Measurements from ENCODE around the gene SLC22A12. TPM values are rescaled to one million over a fixed set of nuclear protein-coding genes. Genes with fewer than 3 reads are reported as not detected.

SLC22A12 gene
- polyA plus RNA-seq, 1 experiment: not detected

DNA sequence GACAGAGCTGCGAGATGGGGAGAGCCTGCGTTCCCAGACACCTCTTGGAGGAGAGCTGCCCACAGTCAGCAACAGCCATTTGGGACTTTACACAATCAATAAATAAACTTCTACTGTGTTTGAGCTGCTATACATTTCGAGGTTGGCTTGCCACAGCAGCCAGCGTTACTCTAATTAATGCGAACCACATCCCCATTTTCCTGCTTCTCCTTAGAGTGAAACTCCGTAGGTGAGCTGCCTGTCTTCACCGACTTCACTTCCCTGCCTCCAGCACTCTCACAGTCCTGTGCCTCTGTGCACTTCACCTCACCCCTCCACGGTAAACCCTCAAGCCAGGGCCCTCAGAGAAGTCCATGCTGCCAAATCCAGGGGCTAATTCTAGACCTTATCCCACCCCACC lies 5.9 kb upstream of the SLC22A12 start:
- TF ChIP-seq, protein P1, sequence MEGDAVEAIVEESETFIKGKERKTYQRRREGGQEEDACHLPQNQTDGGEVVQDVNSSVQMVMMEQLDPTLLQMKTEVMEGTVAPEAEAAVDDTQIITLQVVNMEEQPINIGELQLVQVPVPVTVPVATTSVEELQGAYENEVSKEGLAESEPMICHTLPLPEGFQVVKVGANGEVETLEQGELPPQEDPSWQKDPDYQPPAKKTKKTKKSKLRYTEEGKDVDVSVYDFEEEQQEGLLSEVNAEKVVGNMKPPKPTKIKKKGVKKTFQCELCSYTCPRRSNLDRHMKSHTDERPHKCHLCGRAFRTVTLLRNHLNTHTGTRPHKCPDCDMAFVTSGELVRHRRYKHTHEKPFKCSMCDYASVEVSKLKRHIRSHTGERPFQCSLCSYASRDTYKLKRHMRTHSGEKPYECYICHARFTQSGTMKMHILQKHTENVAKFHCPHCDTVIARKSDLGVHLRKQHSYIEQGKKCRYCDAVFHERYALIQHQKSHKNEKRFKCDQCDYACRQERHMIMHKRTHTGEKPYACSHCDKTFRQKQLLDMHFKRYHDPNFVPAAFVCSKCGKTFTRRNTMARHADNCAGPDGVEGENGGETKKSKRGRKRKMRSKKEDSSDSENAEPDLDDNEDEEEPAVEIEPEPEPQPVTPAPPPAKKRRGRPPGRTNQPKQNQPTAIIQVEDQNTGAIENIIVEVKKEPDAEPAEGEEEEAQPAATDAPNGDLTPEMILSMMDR (IDR thresholded peaks at IDR 0.05; ENCODE audit: low read depth, low read length): no peak
- CTCF ChIA-PET: no interaction called here
- Histone ChIP-seq H3K4me3 (ENCODE audit: low read depth, low read length) (no peak overlapping the region), H3K27ac (ENCODE audit: low read depth, low read length) (no peak overlapping the region), H3K9me3 (ENCODE audit: control insufficient read depth, insufficient read depth, low read length) (peaks cover 2% of the 10 kb centered on the region; the same call in 1 of the 2 replicates), H3K27me3 (ENCODE audit: control insufficient read depth, insufficient read depth, low read length) (peaks cover 7% of the 10 kb centered on the region)
- DNase-seq (ENCODE audit: low read depth, low spot score): no peak
- POLR2A ChIA-PET: no interaction called here

DNA sequence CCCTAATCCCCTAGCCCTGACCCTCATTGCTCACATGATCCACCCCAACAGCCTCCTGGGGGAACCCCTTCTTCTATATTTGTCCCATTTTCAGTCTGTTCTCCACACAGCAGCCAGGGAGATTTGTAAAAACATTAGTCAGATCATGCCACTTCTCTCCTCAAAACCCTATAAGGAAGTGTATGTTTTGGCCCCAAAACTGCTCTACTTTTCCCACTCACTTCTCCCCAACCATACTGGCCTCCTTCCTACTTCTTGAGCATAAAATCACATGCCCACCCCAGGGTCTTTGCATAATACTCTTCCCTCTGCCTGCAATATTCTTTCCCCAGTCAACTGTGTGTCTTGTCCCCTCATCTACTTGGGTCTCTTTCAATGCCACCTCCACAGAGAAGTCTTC lies 4.7 kb upstream of the SLC22A12 start:
- ChIA-PET POLR2A (no interaction called here), CTCF (interaction anchor here (1.0 kb wide), 1 partner anchor 102 kb away, joined by 3 read pairs; no protein-coding TSS in a partner anchor)
- Histone ChIP-seq H3K9me3 (ENCODE audit: control insufficient read depth, insufficient read depth, low read length) (peaks cover 3% of the 10 kb centered on the region; the same call in 1 of the 2 replicates), H3K27ac (ENCODE audit: low read depth, low read length) (no peak overlapping the region), H3K4me3 (ENCODE audit: low read depth, low read length) (no peak overlapping the region), H3K27me3 (ENCODE audit: control insufficient read depth, insufficient read depth, low read length) (peaks cover 4% of the 10 kb centered on the region)
- TF ChIP-seq, protein P1 (IDR thresholded peaks at IDR 0.05; ENCODE audit: low read depth, low read length): no peak
- no peak for DNase-seq (ENCODE audit: low read depth, low spot score)

DNA sequence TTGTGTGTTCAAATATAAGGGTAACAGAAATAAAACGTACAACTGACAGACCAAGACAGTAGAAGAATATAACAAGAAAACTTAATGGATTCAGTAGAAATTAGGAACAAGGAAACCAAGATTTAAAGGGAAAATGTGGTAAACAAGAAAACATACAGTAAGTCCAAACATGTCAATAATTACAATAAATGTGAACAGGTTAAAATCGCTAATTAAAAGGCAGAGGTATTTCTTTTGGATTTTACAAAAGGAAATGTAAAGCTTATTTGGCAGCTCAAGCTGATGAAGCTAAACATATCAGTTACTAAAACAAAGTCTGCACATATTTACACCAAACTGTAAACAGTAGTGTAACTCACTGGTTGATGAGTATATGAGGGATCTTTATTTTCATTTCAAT lies 2.3 kb upstream of the SLC22A12 start:
- H3K27ac ChIP-seq (ENCODE audit: low read depth, low read length): no peak overlapping the region
- DNase-seq (ENCODE audit: low read depth, low spot score): no peak
- peaks cover 13% of the 10 kb centered on the region; the same call in 1 of the 2 replicates for H3K9me3 ChIP-seq (ENCODE audit: control insufficient read depth, insufficient read depth, low read length)
- peaks cover 4% of the 10 kb centered on the region for H3K27me3 ChIP-seq (ENCODE audit: control insufficient read depth, insufficient read depth, low read length)
- POLR2A ChIA-PET: no interaction called here
- H3K4me3 ChIP-seq (ENCODE audit: low read depth, low read length): no peak overlapping the region
- TF ChIP-seq, protein P1 (IDR thresholded peaks at IDR 0.05; ENCODE audit: low read depth, low read length): no peak
- CTCF ChIA-PET: interaction anchor here (1.3 kb wide), 1 partner anchor 63 kb away, joined by 3 read pairs; no protein-coding TSS in a partner anchor

DNA sequence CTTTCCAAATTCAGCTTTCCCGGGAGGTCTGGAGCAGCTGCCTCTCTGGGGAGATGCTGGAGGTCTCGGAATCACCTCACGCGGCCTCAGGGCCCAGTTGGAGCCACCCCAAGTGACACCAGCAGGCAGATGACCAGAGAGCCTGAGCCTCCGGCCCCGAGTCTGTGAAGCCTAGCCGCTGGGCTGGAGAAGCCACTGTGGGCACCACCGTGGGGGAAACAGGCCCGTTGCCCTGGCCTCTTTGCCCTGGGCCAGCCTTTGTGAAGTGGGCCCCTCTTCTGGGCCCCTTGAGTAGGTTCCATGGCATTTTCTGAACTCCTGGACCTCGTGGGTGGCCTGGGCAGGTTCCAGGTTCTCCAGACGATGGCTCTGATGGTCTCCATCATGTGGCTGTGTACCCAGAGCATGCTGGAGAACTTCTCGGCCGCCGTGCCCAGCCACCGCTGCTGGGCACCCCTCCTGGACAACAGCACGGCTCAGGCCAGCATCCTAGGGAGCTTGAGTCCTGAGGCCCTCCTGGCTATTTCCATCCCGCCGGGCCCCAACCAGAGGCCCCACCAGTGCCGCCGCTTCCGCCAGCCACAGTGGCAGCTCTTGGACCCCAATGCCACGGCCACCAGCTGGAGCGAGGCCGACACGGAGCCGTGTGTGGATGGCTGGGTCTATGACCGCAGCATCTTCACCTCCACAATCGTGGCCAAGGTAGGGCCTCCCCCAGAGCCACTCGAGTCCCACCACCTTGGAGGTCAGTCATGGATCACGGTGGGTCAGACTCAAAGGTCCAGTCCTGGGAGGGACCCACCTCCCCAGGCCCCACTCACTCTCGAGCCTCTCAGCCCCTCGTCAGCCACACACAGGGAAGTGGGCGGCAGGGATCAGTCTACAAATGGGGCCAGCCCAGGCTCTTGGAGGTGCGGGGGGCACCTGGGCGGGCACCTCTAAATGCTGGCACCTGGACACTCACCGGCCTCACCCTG lies 525 bp downstream of the SLC22A12 start:
- ChIA-PET POLR2A (no interaction called here), CTCF (no interaction called here)
- Histone ChIP-seq H3K4me3 (ENCODE audit: low read depth, low read length) (no peak overlapping the region), H3K9me3 (ENCODE audit: control insufficient read depth, insufficient read depth, low read length) (peaks cover 28% of the 10 kb centered on the region), H3K27ac (ENCODE audit: low read depth, low read length) (no peak overlapping the region), H3K27me3 (ENCODE audit: control insufficient read depth, insufficient read depth, low read length) (no peaks in the 10 kb centered on the region)
- TF ChIP-seq, protein P1 (IDR thresholded peaks at IDR 0.05; ENCODE audit: low read depth, low read length): no peak
- no peak for DNase-seq (ENCODE audit: low read depth, low spot score)

DNA sequence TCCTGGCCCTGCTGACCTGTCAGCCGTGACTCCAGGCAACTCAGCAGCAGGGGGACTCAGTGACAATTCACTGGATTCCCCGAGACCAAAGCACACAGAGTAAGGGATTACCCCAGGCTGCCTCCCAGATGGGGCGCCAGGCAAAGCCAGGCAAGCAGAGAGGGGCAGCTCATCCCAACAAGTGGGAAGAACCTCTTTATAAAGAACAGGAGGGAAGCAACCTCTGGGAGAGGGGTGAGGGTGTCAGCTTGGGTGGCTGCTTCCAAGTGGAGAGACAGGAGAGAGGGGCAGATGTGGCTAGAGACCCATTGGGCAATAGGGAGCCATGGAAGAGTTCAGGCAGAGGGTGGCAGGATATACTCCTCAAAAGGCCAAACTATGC lies 1.2 kb downstream of the SLC22A12 start:
- no peak for DNase-seq (ENCODE audit: low read depth, low spot score)
- CTCF ChIA-PET: no interaction called here
- POLR2A ChIA-PET: no interaction called here

More for the DNA sequence above, 1.2 kb downstream of the SLC22A12 start:
- TF ChIP-seq, protein P1 (IDR thresholded peaks at IDR 0.05; ENCODE audit: low read depth, low read length): no peak
- Histone ChIP-seq H3K9me3 (ENCODE audit: control insufficient read depth, insufficient read depth, low read length) (peaks cover 26% of the 10 kb centered on the region), H3K27ac (ENCODE audit: low read depth, low read length) (no peak overlapping the region), H3K27me3 (ENCODE audit: control insufficient read depth, insufficient read depth, low read length) (no peaks in the 10 kb centered on the region), H3K4me3 (ENCODE audit: low read depth, low read length) (no peak overlapping the region)
